ENCODE results near the gene FAM234A. TPM values are rescaled to one million over a fixed set of nuclear protein-coding genes. Genes with fewer than 3 reads are reported as not detected.
"Not testable (repeated sequence)": the region's sequence is repeated elsewhere in the genome, so short reads cannot be mapped to it uniquely, and the experiment has no call there.

The FAM234A gene
- total and polyA plus RNA-seq, 2 donors: 12.7 to 28.3 TPM

DNA sequence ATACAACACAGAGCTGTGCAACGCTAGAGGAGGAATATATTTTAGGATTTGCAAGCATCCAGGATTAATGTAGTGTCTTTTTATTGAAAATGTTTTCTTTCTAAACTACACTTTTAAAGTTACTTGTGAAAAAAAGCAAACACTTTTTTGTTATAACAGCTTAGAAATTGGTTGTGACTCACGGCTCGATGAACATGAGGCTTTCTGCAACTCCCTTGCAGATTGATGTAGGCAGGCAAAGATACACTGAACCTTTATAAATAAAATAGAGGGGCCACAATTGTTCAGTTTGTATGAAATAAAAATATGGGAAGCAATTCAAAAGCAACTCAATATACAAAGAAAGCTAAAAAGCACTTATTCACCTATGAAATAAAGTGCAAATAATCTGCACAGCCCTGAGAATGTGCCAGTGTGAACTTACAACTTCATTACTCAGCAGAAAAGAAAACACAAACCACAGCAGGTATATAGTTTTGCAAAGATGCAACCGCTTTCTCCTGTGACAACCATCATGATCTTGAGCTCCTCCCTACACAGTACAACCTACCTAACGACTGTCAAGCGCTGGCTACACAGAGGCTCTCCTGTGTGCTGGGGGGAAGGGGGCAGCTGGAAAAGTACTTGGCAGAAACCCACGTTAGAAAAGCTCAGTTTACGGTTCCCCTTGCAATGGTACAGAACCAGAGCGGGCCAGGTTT is 6.3 kb upstream of the FAM234A start:
- Histone ChIP-seq H3K27me3 (ENCODE audit: control insufficient read depth in 2 of 2, insufficient read depth in 1 of 2, low read length in 1 of 2) (no peaks in the 10 kb centered on the region), H3K27ac (ENCODE audit: low read depth in 1 of 2, low read length in 1 of 2) (peak overlapping the region; percentile 99 to 100), H3K9me3 (ENCODE audit: control insufficient read depth in 2 of 2, insufficient read depth in 1 of 2, low read length in 1 of 2) (no peaks in the 10 kb centered on the region), H3K4me1 (ENCODE audit: control insufficient read depth in 2 of 2, insufficient read depth in 2 of 2, low read length in 2 of 2) (peaks cover 8 to 9% of the 10 kb centered on the region in 2 donors), H3K36me3 (ENCODE audit: control insufficient read depth in 2 of 2, insufficient read depth in 2 of 2, low read length in 1 of 2) (peaks cover 30 to 40% of the 10 kb centered on the region in 2 donors), H3K4me3 (ENCODE audit: low read length in 2 of 2) (peak overlapping the region; percentile 90 to 99)
- DNase-seq (ENCODE audit: low read depth in 6 of 9, low spot score in 9 of 9): peak in 4 of 9 donors; percentile 15 to 34 (median 25)
- WGBS: 29% methylated on average over 9 of the region's 9 CpGs

DNA sequence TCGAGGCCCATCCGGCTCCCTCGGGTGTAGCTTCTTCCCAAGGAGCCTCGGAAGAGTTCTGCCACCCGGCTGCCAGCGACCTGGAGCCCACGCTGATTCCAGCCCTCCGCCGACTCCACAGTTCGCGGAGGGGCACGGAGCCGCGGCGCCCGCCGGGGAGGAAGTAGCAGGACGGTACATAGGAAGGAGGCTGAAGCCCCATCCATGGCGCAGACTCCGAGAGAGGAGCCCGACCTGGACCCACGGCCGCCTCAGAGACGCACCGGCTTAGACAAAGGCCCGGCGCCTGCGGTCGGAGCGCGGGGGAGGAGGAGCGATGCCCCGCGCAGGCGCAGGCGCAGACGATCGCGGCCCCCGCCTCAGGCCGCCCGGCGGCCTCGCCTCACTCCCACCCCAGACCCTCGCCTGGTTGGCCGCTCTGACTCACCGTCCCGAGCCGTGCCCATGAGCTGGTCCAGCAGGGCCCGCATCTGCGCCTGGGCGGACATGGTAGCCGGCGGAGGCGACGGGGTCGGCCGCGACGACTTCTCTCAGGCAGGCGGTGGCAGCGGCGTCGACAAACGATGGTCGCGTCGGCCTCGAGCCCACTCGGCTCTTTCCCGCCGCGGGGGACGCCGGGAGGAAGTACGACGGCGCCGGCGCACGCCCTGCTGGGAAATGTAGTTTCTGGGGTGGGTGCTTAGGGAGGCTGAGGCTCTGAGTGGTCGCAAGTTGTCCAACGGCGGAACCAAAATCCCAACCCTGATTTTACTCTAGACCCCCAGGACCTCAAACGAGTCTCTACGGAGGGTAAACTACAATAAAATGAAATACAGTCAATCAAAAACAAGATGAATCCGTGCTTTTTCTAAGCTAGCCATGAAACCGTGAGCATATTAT is 5.5 kb upstream of the FAM234A start, which contains the start of gene LUC7L:
TSS of gene LUC7L (minus strand) at position 598 of the 879 bp plus-strand sequence. CDS start at position 488, 110 bp downstream.
- H3K36me3 ChIP-seq (ENCODE audit: control insufficient read depth in 2 of 2, insufficient read depth in 2 of 2, low read length in 1 of 2): peaks cover 29 to 35% of the 10 kb centered on the region in 2 donors
- DNase-seq (ENCODE audit: low read depth in 6 of 9, low spot score in 9 of 9): peak; percentile 62 to 95 (median 89)
- peak within 1 kb of the TSS; percentile 90 to 99 for H3K4me3 ChIP-seq (ENCODE audit: low read length in 2 of 2)
- no peaks in the 10 kb centered on the region for H3K27me3 ChIP-seq (ENCODE audit: control insufficient read depth in 2 of 2, insufficient read depth in 1 of 2, low read length in 1 of 2)
- 2% methylated on average over 88 of the region's 88 CpGs for WGBS
- peaks cover 8 to 10% of the 10 kb centered on the region in 2 donors for H3K4me1 ChIP-seq (ENCODE audit: control insufficient read depth in 2 of 2, insufficient read depth in 2 of 2, low read length in 2 of 2)
- H3K27ac ChIP-seq (ENCODE audit: low read depth in 1 of 2, low read length in 1 of 2): peak within 1 kb of the TSS; percentile 99 to 100
- H3K9me3 ChIP-seq (ENCODE audit: control insufficient read depth in 2 of 2, insufficient read depth in 1 of 2, low read length in 1 of 2): no peaks in the 10 kb centered on the region

DNA sequence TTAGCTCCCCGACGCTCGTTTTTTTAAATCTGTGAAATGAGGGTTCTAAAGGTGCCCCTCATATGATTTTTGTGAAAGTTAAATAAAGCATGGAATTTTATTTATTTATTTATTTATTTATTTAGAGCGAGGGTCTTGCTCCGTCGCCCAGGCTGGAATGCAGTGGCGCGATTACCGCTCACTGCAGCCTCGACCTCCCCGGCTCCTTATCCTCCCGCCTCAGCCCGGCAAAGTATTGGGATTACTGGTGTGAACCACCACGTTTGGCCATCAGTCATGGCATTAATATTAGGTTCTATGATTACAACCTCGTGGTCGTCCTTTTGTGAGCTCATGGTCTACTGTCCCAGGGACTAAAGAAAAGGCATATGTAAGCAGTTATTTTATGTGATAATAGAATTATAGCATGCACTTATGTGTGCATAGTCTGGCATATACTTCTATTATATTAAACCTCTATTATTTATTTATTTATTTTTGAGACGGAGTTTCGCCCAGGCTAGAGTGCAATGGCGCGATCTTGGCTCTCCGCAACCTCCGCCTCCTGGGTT is 4.8 kb upstream of the FAM234A start:
- Histone ChIP-seq H3K4me3 (ENCODE audit: low read length in 2 of 2) (peak overlapping the region in 1 of 2 donors; percentile 99), H3K36me3 (ENCODE audit: control insufficient read depth in 2 of 2, insufficient read depth in 2 of 2, low read length in 1 of 2) (peaks cover 22 to 30% of the 10 kb centered on the region in 2 donors), H3K27ac (ENCODE audit: low read depth in 1 of 2, low read length in 1 of 2) (no peak overlapping the region), H3K27me3 (ENCODE audit: control insufficient read depth in 2 of 2, insufficient read depth in 1 of 2, low read length in 1 of 2) (no peaks in the 10 kb centered on the region), H3K9me3 (ENCODE audit: control insufficient read depth in 2 of 2, insufficient read depth in 1 of 2, low read length in 1 of 2) (no peaks in the 10 kb centered on the region), H3K4me1 (ENCODE audit: control insufficient read depth in 2 of 2, insufficient read depth in 2 of 2, low read length in 2 of 2) (peaks cover 8 to 14% of the 10 kb centered on the region in 2 donors)
- WGBS: 87% methylated on average over 22 of the region's 22 CpGs
- DNase-seq (ENCODE audit: low read depth in 6 of 9, low spot score in 9 of 9): no peak

DNA sequence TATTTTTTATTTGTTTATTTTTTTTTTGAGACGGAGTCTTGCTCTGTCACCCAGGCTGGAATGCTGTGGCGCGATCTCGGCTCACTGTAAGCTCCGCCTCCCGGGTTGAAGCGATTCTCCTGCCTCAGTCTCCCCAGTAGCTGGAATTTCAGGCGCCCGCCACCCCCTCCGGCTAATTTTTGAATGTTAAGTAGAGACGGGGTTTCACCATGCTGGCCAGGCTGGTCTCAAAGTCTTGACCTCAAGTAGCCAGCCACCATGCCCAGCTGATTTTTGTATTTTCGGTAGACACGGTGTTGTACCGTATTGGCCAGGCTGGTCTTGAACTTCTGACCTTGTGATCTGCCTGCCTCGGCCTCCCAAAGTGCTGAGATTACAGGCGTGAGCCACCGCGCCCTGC is 4.3 kb upstream of the FAM234A start:
- Histone ChIP-seq H3K4me1 (ENCODE audit: control insufficient read depth in 2 of 2, insufficient read depth in 2 of 2, low read length in 2 of 2) (peaks cover 8 to 18% of the 10 kb centered on the region in 2 donors), H3K36me3 (ENCODE audit: control insufficient read depth in 2 of 2, insufficient read depth in 2 of 2, low read length in 1 of 2) (peaks cover 16 to 25% of the 10 kb centered on the region in 2 donors)
- not testable (repeated sequence) for H3K9me3 ChIP-seq (ENCODE audit: control insufficient read depth in 2 of 2, insufficient read depth in 1 of 2, low read length in 1 of 2); H3K4me3 ChIP-seq (ENCODE audit: low read length in 2 of 2); H3K27me3 ChIP-seq (ENCODE audit: control insufficient read depth in 2 of 2, insufficient read depth in 1 of 2, low read length in 1 of 2); H3K27ac ChIP-seq (ENCODE audit: low read depth in 1 of 2, low read length in 1 of 2); DNase-seq (ENCODE audit: low read depth in 6 of 9, low spot score in 9 of 9)
- 98% methylated on average over 18 of the region's 18 CpGs for WGBS

DNA sequence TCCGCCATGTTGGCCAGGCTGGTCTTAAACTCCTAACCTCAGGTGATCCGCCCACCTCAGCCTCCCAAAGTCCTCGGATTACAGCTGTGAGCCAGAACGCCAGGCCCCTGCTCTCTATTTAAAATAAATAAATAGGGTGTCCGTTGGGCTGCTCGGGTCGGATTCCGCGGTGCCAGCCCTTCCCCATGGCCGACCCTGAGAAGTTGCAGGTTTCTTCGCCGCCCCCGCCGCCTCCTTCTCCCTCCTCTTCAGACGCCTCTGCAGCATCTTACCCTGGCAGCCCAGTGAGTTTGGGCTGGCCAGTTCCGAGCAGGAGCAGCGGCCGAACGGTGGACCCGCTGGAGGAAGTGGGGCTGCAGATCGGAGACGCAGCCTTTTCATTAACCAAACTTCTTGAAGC is 3.7 kb upstream of the FAM234A start:
- Histone ChIP-seq H3K36me3 (ENCODE audit: control insufficient read depth in 2 of 2, insufficient read depth in 2 of 2, low read length in 1 of 2) (peaks cover 10 to 21% of the 10 kb centered on the region in 2 donors), H3K27ac (ENCODE audit: low read depth in 1 of 2, low read length in 1 of 2) (no peak overlapping the region), H3K27me3 (ENCODE audit: control insufficient read depth in 2 of 2, insufficient read depth in 1 of 2, low read length in 1 of 2) (no peaks in the 10 kb centered on the region), H3K9me3 (ENCODE audit: control insufficient read depth in 2 of 2, insufficient read depth in 1 of 2, low read length in 1 of 2) (no peaks in the 10 kb centered on the region), H3K4me3 (ENCODE audit: low read length in 2 of 2) (no peak overlapping the region), H3K4me1 (ENCODE audit: control insufficient read depth in 2 of 2, insufficient read depth in 2 of 2, low read length in 2 of 2) (peaks cover 8 to 24% of the 10 kb centered on the region in 2 donors)
- DNase-seq (ENCODE audit: low read depth in 6 of 9, low spot score in 9 of 9): no peak
- WGBS: 94% methylated on average over 22 of the region's 22 CpGs

DNA sequence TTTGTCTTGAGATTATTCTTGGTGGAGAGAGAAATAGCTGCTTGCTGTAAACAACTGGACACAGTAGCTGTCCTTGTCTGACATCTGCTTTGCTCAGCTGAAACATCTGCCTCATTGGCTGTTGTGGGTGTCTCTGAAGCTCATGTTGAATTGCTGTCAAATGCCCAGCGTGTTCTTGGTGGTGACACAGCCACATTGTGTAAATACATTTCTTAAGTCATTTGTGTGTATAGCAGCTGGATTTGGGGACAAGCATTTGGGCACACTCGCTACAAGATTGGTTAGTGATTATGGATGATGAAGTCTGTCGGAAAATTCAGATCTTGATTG is 5.3 kb downstream of the FAM234A start:
- Histone ChIP-seq H3K9me3 (ENCODE audit: control insufficient read depth in 2 of 2, insufficient read depth in 1 of 2, low read length in 1 of 2) (no peaks in the 10 kb centered on the region), H3K36me3 (ENCODE audit: control insufficient read depth in 2 of 2, insufficient read depth in 2 of 2, low read length in 1 of 2) (no peaks in the 10 kb centered on the region), H3K4me3 (ENCODE audit: low read length in 2 of 2) (no peak overlapping the region), H3K27me3 (ENCODE audit: control insufficient read depth in 2 of 2, insufficient read depth in 1 of 2, low read length in 1 of 2) (no peaks in the 10 kb centered on the region), H3K4me1 (ENCODE audit: control insufficient read depth in 2 of 2, insufficient read depth in 2 of 2, low read length in 2 of 2) (peaks cover 0 to 12% of the 10 kb centered on the region in 2 donors), H3K27ac (ENCODE audit: low read depth in 1 of 2, low read length in 1 of 2) (no peak overlapping the region)
- WGBS: 96% methylated on average over 3 of the region's 3 CpGs
- no peak for DNase-seq (ENCODE audit: low read depth in 6 of 9, low spot score in 9 of 9)

DNA sequence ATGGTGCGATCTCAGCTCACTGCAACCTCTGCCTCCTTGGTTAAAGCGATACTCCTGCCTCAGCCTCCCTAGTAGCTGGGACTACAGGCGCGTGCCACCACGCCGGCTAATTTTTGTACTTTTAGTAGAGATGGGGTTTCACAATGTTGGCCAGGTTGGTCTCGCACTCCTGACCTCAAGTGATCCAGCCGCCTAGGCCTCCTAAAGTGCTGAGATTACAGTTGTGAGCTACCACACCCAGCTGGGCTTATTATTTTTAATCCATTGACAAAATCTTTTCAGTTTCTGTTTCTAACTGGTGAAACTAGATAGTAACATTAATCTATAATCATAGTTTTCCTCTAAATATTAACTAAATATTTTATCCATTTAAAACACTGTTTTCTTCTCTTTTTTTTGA is 5.9 kb downstream of the FAM234A start:
- no peak overlapping the region for H3K4me3 ChIP-seq (ENCODE audit: low read length in 2 of 2)
- H3K27ac ChIP-seq (ENCODE audit: low read depth in 1 of 2, low read length in 1 of 2): no peak overlapping the region
- no peaks in the 10 kb centered on the region for H3K36me3 ChIP-seq (ENCODE audit: control insufficient read depth in 2 of 2, insufficient read depth in 2 of 2, low read length in 1 of 2)
- WGBS: 97% methylated on average over 8 of the region's 8 CpGs
- no peak for DNase-seq (ENCODE audit: low read depth in 6 of 9, low spot score in 9 of 9)
- H3K4me1 ChIP-seq (ENCODE audit: control insufficient read depth in 2 of 2, insufficient read depth in 2 of 2, low read length in 2 of 2): peaks cover 0 to 5% of the 10 kb centered on the region in 2 donors
- H3K27me3 ChIP-seq (ENCODE audit: control insufficient read depth in 2 of 2, insufficient read depth in 1 of 2, low read length in 1 of 2): no peaks in the 10 kb centered on the region
- no peaks in the 10 kb centered on the region for H3K9me3 ChIP-seq (ENCODE audit: control insufficient read depth in 2 of 2, insufficient read depth in 1 of 2, low read length in 1 of 2)

DNA sequence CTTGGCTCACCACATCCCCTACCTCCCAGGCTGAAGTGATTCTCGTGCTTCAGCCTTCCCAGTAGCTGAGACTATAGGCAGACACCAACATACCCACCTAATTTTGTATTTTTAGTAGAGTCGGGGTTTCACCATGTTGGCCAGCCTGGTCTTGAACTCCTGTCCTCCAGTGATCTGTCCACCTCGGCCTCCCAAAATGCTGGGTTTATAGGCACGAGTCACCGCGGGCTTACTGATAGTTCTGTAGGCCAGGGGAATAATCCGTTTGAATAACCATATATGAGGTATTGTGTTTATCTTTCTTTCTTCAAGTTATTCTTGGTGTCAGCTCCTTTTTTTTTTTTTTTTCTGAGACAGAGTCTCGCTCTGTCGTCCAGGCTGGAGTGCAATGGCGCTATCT is 7.7 kb downstream of the FAM234A start:
- H3K4me3 ChIP-seq (ENCODE audit: low read length in 2 of 2): no peak overlapping the region
- H3K9me3 ChIP-seq (ENCODE audit: control insufficient read depth in 2 of 2, insufficient read depth in 1 of 2, low read length in 1 of 2): no peaks in the 10 kb centered on the region
- DNase-seq (ENCODE audit: low read depth in 6 of 9, low spot score in 9 of 9): no peak
- H3K4me1 ChIP-seq (ENCODE audit: control insufficient read depth in 2 of 2, insufficient read depth in 2 of 2, low read length in 2 of 2): no peaks in the 10 kb centered on the region
- H3K27me3 ChIP-seq (ENCODE audit: control insufficient read depth in 2 of 2, insufficient read depth in 1 of 2, low read length in 1 of 2): no peaks in the 10 kb centered on the region
- WGBS: 92% methylated on average over 10 of the region's 10 CpGs
- peak overlapping the region in 1 of 2 donors; percentile 5 for H3K27ac ChIP-seq (ENCODE audit: low read depth in 1 of 2, low read length in 1 of 2)
- H3K36me3 ChIP-seq (ENCODE audit: control insufficient read depth in 2 of 2, insufficient read depth in 2 of 2, low read length in 1 of 2): no peaks in the 10 kb centered on the region

DNA sequence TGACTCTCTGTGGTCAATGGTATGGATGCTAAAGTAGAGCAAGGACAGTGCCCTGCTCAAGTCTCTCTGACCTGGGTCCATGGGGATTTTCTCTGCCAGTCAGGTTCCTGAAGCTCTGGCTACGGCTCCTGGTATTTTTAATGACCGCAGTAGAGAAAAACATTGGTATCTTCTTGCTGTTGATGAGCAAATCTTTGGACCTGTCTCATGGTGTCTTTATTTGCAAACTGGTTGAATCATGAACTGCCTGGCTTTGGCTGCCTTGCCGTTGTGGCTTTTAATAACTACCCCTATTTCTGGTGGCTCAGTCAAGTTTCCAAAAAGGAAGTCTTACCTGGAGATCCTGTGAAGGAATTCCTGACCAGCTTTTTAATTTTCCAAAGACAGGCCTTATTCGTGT is 8.7 kb downstream of the FAM234A start:
- DNase-seq (ENCODE audit: low read depth in 6 of 9, low spot score in 9 of 9): no peak
- H3K27me3 ChIP-seq (ENCODE audit: control insufficient read depth in 2 of 2, insufficient read depth in 1 of 2, low read length in 1 of 2): no peaks in the 10 kb centered on the region
- 91% methylated on average over 4 of the region's 4 CpGs for WGBS
- H3K9me3 ChIP-seq (ENCODE audit: control insufficient read depth in 2 of 2, insufficient read depth in 1 of 2, low read length in 1 of 2): no peaks in the 10 kb centered on the region
- H3K36me3 ChIP-seq (ENCODE audit: control insufficient read depth in 2 of 2, insufficient read depth in 2 of 2, low read length in 1 of 2): no peaks in the 10 kb centered on the region
- H3K27ac ChIP-seq (ENCODE audit: low read depth in 1 of 2, low read length in 1 of 2): no peak overlapping the region
- no peaks in the 10 kb centered on the region for H3K4me1 ChIP-seq (ENCODE audit: control insufficient read depth in 2 of 2, insufficient read depth in 2 of 2, low read length in 2 of 2)
- H3K4me3 ChIP-seq (ENCODE audit: low read length in 2 of 2): no peak overlapping the region

Measured in thymus (tissue), 11 donors.